ENCODE data around the gene FLRT1. TPM values are rescaled to one million over a fixed set of nuclear protein-coding genes. Genes with fewer than 3 reads are reported as not detected.
A peak's percentile ranks its signal among the peaks of the same experiment; 100 is the strongest.

FLRT1 gene
- 0.26 and 1.5 TPM in 2 replicates for total RNA-seq

GRCh38 chr11:64035576-64035975 lies at the start of gene FLRT1:
FLRT1 (plus strand) TSS chr11:64035931; CDS start chr11:64116268, 80,337 bp downstream.
- DNase-seq (ENCODE audit: low read depth) (no peak), FAIRE-seq (no peak)
- no peak for TF ChIP-seq CTCF (IDR thresholded peaks at IDR 0.05; ENCODE audit: insufficient read depth, low read length, severe bottlenecking)
- Histone ChIP-seq H3K27me3 (ENCODE audit: control insufficient read depth, insufficient read depth, low read length) (peaks cover 22% of the 10 kb centered on the region), H3K4me3 (ENCODE audit: low read depth, low read length) (no peak within 1 kb of the TSS), H3K36me3 (ENCODE audit: control insufficient read depth, insufficient read depth, low read length) (no peaks in the 10 kb centered on the region)

GRCh38 chr11:63986156-63986931 lies 49.4 kb upstream of the FLRT1 start, which contains the start of gene OTUB1:
OTUB1 (plus strand) TSS chr11:63986438; CDS start chr11:63986457, 19 bp downstream.
- FAIRE-seq (no peak), DNase-seq (ENCODE audit: low read depth) (peak; percentile 95)
- H3K4me3 ChIP-seq (ENCODE audit: low read depth, low read length): peak within 1 kb of the TSS; percentile 99
- no peak for TF ChIP-seq CTCF (IDR thresholded peaks at IDR 0.05; ENCODE audit: insufficient read depth, low read length, severe bottlenecking)
- peaks cover 10% of the 10 kb centered on the region for H3K36me3 ChIP-seq (ENCODE audit: control insufficient read depth, insufficient read depth, low read length)
- H3K27me3 ChIP-seq (ENCODE audit: control insufficient read depth, insufficient read depth, low read length): no peaks in the 10 kb centered on the region

- Histone ChIP-seq H3K4me3 (ENCODE audit: low read depth, low read length) (peak overlapping the region; percentile 99), H3K27me3 (ENCODE audit: control insufficient read depth, insufficient read depth, low read length) (no peaks in the 10 kb centered on the region), H3K36me3 (ENCODE audit: control insufficient read depth, insufficient read depth, low read length) (peaks cover 14% of the 10 kb centered on the region)
- no peak for FAIRE-seq
- no peak for DNase-seq (ENCODE audit: low read depth)
- TF ChIP-seq CTCF (IDR thresholded peaks at IDR 0.05; ENCODE audit: insufficient read depth, low read length, severe bottlenecking): no peak
These were observed 48.7 kb upstream of the FLRT1 start for GRCh38 chr11:63986932-63987513.

GRCh38 chr11:63991558-63991957 lies 44.2 kb upstream of the FLRT1 start:
- DNase-seq (ENCODE audit: low read depth) (no peak), FAIRE-seq (no peak)
- TF ChIP-seq CTCF (IDR thresholded peaks at IDR 0.05; ENCODE audit: insufficient read depth, low read length, severe bottlenecking): no peak
- Histone ChIP-seq H3K36me3 (ENCODE audit: control insufficient read depth, insufficient read depth, low read length) (peaks cover 29% of the 10 kb centered on the region), H3K27me3 (ENCODE audit: control insufficient read depth, insufficient read depth, low read length) (no peaks in the 10 kb centered on the region), H3K4me3 (ENCODE audit: low read depth, low read length) (no peak overlapping the region)

GRCh38 chr11:63993100-63993499 lies 42.6 kb upstream of the FLRT1 start:
- Histone ChIP-seq H3K27me3 (ENCODE audit: control insufficient read depth, insufficient read depth, low read length) (no peaks in the 10 kb centered on the region), H3K36me3 (ENCODE audit: control insufficient read depth, insufficient read depth, low read length) (peaks cover 41% of the 10 kb centered on the region), H3K4me3 (ENCODE audit: low read depth, low read length) (no peak overlapping the region)
- FAIRE-seq (no peak), DNase-seq (ENCODE audit: low read depth) (no peak)
- TF ChIP-seq CTCF (IDR thresholded peaks at IDR 0.05; ENCODE audit: insufficient read depth, low read length, severe bottlenecking): no peak

All from bronchial epithelial cell (primary cell).